Activated CD8-positive, alpha-beta T cell treated with anti-CD3 and anti-CD28 coated beads, Interleukin-2, amount 10 ng/mL, durations not matched to agents 7 days and 5 days (primary cell): ENCODE data around the gene MAPK8. TPM values are rescaled to one million over a fixed set of nuclear protein-coding genes. Genes with fewer than 3 reads are reported as not detected.
A peak's percentile ranks its signal among the peaks of the same experiment; 100 is the strongest.
"Not testable (repeated sequence)": the region's sequence is repeated elsewhere in the genome, so short reads cannot be mapped to it uniquely, and the experiment has no call there.

Source experiments
- ATAC-seq: fragments of 150-1000 bp; cut with Tn5 transposase; one replicate; pipeline ENCODE4 v1.10.0; 2021; ENCODE audit warnings: moderate library complexity
- CTCF ChIA-PET: fragments of 350-600 bp; sonication (Branson Sonifier 250); formaldehyde crosslinking; loops from one replicate; lab custom pipeline; 2021; ENCODE audit warnings: antibody characterized with exemption; lab: Charles Lee
- POLR2A ChIA-PET: fragments of 350-600 bp; sonication (Branson Sonifier 250); formaldehyde crosslinking; loops from one replicate; lab custom pipeline; 2021; ENCODE audit warnings: antibody characterized with exemption; lab: Charles Lee
- DNase-seq: peaks from one replicate; pipeline ENCODE4 v3.0.0-alpha.2; 2020
- H3K27ac Mint-ChIP-seq: one replicate; pipeline ENCODE4 v1.8.0; 2021; ENCODE audit warnings: mild to moderate bottlenecking, mixed read lengths
- H3K27me3 Mint-ChIP-seq: one replicate; pipeline ENCODE4 v1.8.0; 2021; ENCODE audit warnings: low read depth, mixed read lengths
- H3K36me3 Mint-ChIP-seq: one replicate; pipeline ENCODE4 v1.8.0; 2021; ENCODE audit warnings: low read depth, mixed read lengths
- H3K4me1 Mint-ChIP-seq: one replicate; pipeline ENCODE4 v1.8.0; 2021; ENCODE audit warnings: low read depth, mixed read lengths
- H3K4me3 Mint-ChIP-seq: one replicate; pipeline ENCODE4 v1.8.0; 2021; ENCODE audit warnings: mild to moderate bottlenecking, mixed read lengths
- H3K9me3 Mint-ChIP-seq: one replicate; pipeline ENCODE4 v1.8.0; 2022; ENCODE audit warnings: mixed read lengths; ENCODE audit not compliant: insufficient read depth
- total RNA-seq, 2 experiments: library from RNA; stranded (reverse); gene quantifications; one replicate each; pipeline ENCODE4 v1.2.3, GENCODE V29; 2021

The MAPK8 gene
- total RNA-seq, 2 experiments from 2014 or later: 29.4 to 30.7 TPM

- no peak overlapping the region for H3K27ac Mint-ChIP-seq
- no peak for ATAC-seq
- peaks cover 20% of the 10 kb centered on the region for H3K36me3 Mint-ChIP-seq
- H3K27me3 Mint-ChIP-seq: no peaks in the 10 kb centered on the region
- no peak overlapping the region for H3K4me3 Mint-ChIP-seq
- peaks cover 14% of the 10 kb centered on the region for H3K9me3 Mint-ChIP-seq
- POLR2A ChIA-PET: no interaction called here
- no peak for DNase-seq
- CTCF ChIA-PET: interaction anchor here (1.7 kb wide), 1 partner anchor 19 kb away, joined by 4 read pairs; no protein-coding TSS in a partner anchor
- peaks cover 20% of the 10 kb centered on the region for H3K4me1 Mint-ChIP-seq
These were observed 37.6 kb downstream of the MAPK8 start for GRCh38 chr10:48343921-48344598.

GRCh38 chr10:48346248-48346647 is 39.8 kb downstream of the MAPK8 start:
- DNase-seq, H3K4me3 Mint-ChIP-seq, ATAC-seq, H3K4me1 Mint-ChIP-seq, POLR2A ChIA-PET, H3K27me3 Mint-ChIP-seq, H3K27ac Mint-ChIP-seq: not testable (repeated sequence)
- Mint-ChIP-seq H3K9me3 (peaks cover 21% of the 10 kb centered on the region), H3K36me3 (peaks cover 24% of the 10 kb centered on the region)
- CTCF ChIA-PET: interaction anchor here (1.3 kb wide), 1 partner anchor 7 kb away, joined by 3 read pairs; no protein-coding TSS in a partner anchor

GRCh38 chr10:48347539-48347938 is 41.1 kb downstream of the MAPK8 start:
- H3K4me3 Mint-ChIP-seq, POLR2A ChIA-PET, ATAC-seq, H3K27me3 Mint-ChIP-seq, CTCF ChIA-PET, H3K27ac Mint-ChIP-seq, H3K4me1 Mint-ChIP-seq, DNase-seq: not testable (repeated sequence)
- H3K36me3 Mint-ChIP-seq: peaks cover 24% of the 10 kb centered on the region
- H3K9me3 Mint-ChIP-seq: peaks cover 21% of the 10 kb centered on the region

- H3K4me3 Mint-ChIP-seq, H3K4me1 Mint-ChIP-seq, H3K27ac Mint-ChIP-seq, CTCF ChIA-PET, POLR2A ChIA-PET, H3K27me3 Mint-ChIP-seq, DNase-seq, ATAC-seq: not testable (repeated sequence)
- peaks cover 21% of the 10 kb centered on the region for H3K9me3 Mint-ChIP-seq
- peaks cover 24% of the 10 kb centered on the region for H3K36me3 Mint-ChIP-seq
These were observed 41.5 kb downstream of the MAPK8 start for GRCh38 chr10:48347943-48348342.

- CTCF ChIA-PET: interaction anchor here (1.2 kb wide), 2 partner anchors 7 to 303 kb away, joined by 3 to 4 read pairs; no protein-coding TSS in a partner anchor
- H3K36me3 Mint-ChIP-seq: peaks cover 13% of the 10 kb centered on the region
These were observed 46.8 kb downstream of the MAPK8 start for GRCh38 chr10:48353246-48353645.

GRCh38 chr10:48357631-48358030 is 51.2 kb downstream of the MAPK8 start:
- Mint-ChIP-seq H3K36me3 (peaks cover 2% of the 10 kb centered on the region), H3K4me3 (no peak overlapping the region), H3K9me3 (peaks cover 4% of the 10 kb centered on the region), H3K4me1 (peaks cover 3% of the 10 kb centered on the region), H3K27ac (no peak overlapping the region), H3K27me3 (no peaks in the 10 kb centered on the region)
- ATAC-seq (no peak), DNase-seq (no peak)
- POLR2A ChIA-PET: no interaction called here
- CTCF ChIA-PET: interaction anchor here (1.4 kb wide), 1 partner anchor 48 kb away, joined by 3 read pairs; no protein-coding TSS in a partner anchor

More at GRCh38 chr10:48353246-48353645, 46.8 kb downstream of the MAPK8 start:
- peaks cover 3% of the 10 kb centered on the region for H3K4me1 Mint-ChIP-seq
- no peak overlapping the region for H3K4me3 Mint-ChIP-seq
- POLR2A ChIA-PET: no interaction called here
- H3K9me3 Mint-ChIP-seq: peaks cover 16% of the 10 kb centered on the region
- no peak for ATAC-seq
- H3K27ac Mint-ChIP-seq: no peak overlapping the region
- DNase-seq: no peak
- no peaks in the 10 kb centered on the region for H3K27me3 Mint-ChIP-seq

GRCh38 chr10:48358162-48358561 is 51.7 kb downstream of the MAPK8 start:
- H3K27ac Mint-ChIP-seq: no peak overlapping the region
- DNase-seq: no peak
- peaks cover 2% of the 10 kb centered on the region for H3K36me3 Mint-ChIP-seq
- POLR2A ChIA-PET: no interaction called here
- H3K27me3 Mint-ChIP-seq: no peaks in the 10 kb centered on the region
- CTCF ChIA-PET: interaction anchor here (1.4 kb wide), 1 partner anchor 48 kb away, joined by 3 read pairs; no protein-coding TSS in a partner anchor
- ATAC-seq: no peak
- H3K4me3 Mint-ChIP-seq: no peak overlapping the region
- H3K4me1 Mint-ChIP-seq: peaks cover 3% of the 10 kb centered on the region
- H3K9me3 Mint-ChIP-seq: peaks cover 4% of the 10 kb centered on the region

GRCh38 chr10:48358838-48359237 is 52.4 kb downstream of the MAPK8 start:
- Mint-ChIP-seq H3K27ac (no peak overlapping the region), H3K36me3 (peaks cover 2% of the 10 kb centered on the region)
- CTCF ChIA-PET: interaction anchor here (1.4 to 1.5 kb wide), 3 partner anchors 49 to 298 kb away, joined by 3 to 5 read pairs (median 4); no protein-coding TSS in a partner anchor

GRCh38 chr10:48361176-48361575 is 54.7 kb downstream of the MAPK8 start:
- Mint-ChIP-seq H3K4me3 (no peak overlapping the region), H3K36me3 (peaks cover 2% of the 10 kb centered on the region), H3K4me1 (peaks cover 6% of the 10 kb centered on the region), H3K27ac (no peak overlapping the region), H3K9me3 (peaks cover 4% of the 10 kb centered on the region), H3K27me3 (no peaks in the 10 kb centered on the region)
- POLR2A ChIA-PET: no interaction called here
- DNase-seq (no peak), ATAC-seq (no peak)
- CTCF ChIA-PET: interaction anchor here (1.0 to 4.7 kb wide), 3 partner anchors 145 to 296 kb away, joined by 3 to 87 read pairs (median 3); no protein-coding TSS in a partner anchor

More at GRCh38 chr10:48358838-48359237, 52.4 kb downstream of the MAPK8 start:
- no peak overlapping the region for H3K4me3 Mint-ChIP-seq
- peaks cover 4% of the 10 kb centered on the region for H3K9me3 Mint-ChIP-seq
- no peak for ATAC-seq
- H3K4me1 Mint-ChIP-seq: peaks cover 6% of the 10 kb centered on the region
- no peaks in the 10 kb centered on the region for H3K27me3 Mint-ChIP-seq
- POLR2A ChIA-PET: no interaction called here
- no peak for DNase-seq

- Mint-ChIP-seq H3K4me1 (peaks cover 3% of the 10 kb centered on the region), H3K9me3 (no peaks in the 10 kb centered on the region), H3K4me3 (no peak overlapping the region), H3K36me3 (no peaks in the 10 kb centered on the region), H3K27ac (no peak overlapping the region), H3K27me3 (no peaks in the 10 kb centered on the region)
- CTCF ChIA-PET: interaction anchor here (0.9 to 4.7 kb wide), 26 partner anchors 9 to 294 kb away, joined by 3 to 87 read pairs (median 4); no protein-coding TSS in a partner anchor
- no peak for ATAC-seq
- peak; percentile 59 for DNase-seq
- POLR2A ChIA-PET: no interaction called here
These were observed 57.3 kb downstream of the MAPK8 start for GRCh38 chr10:48363617-48364355.

GRCh38 chr10:48364659-48365405 is 58.4 kb downstream of the MAPK8 start:
- no peak overlapping the region for H3K27ac Mint-ChIP-seq
- ChIA-PET CTCF (interaction anchor here (1.0 to 4.7 kb wide), 15 partner anchors 8 to 293 kb away, joined by 3 to 87 read pairs (median 6); no protein-coding TSS in a partner anchor), POLR2A (no interaction called here)
- peaks cover 3% of the 10 kb centered on the region for H3K4me1 Mint-ChIP-seq
- no peak for ATAC-seq
- no peaks in the 10 kb centered on the region for H3K36me3 Mint-ChIP-seq
- H3K27me3 Mint-ChIP-seq: no peaks in the 10 kb centered on the region
- no peak for DNase-seq
- no peak overlapping the region for H3K4me3 Mint-ChIP-seq
- H3K9me3 Mint-ChIP-seq: no peaks in the 10 kb centered on the region
